Fibroblast of mammary gland (primary cell): ENCODE data around the gene LTB4R.

Source experiments
- DNase-seq: peaks from one replicate; pipeline ENCODE4 v3.0.0-alpha.2; 2010; ENCODE audit warnings: low read depth
- H3K4me3 ChIP-seq: 2 replicates; pipeline ENCODE4 v1.5.1; 2011; ENCODE audit warnings: low read depth, mild to moderate bottlenecking, low read length, moderate library complexity; ENCODE audit not compliant: control insufficient read depth
- TF ChIP-seq, protein P1 (sequence below): conservative IDR thresholded peaks from 2 replicates; pipeline ENCODE4 v1.5.1; 2011; ENCODE audit warnings: low read depth, low read length, inconsistent platforms; ENCODE audit not compliant: control insufficient read depth, insufficient read depth

LTB4R gene

DNA sequence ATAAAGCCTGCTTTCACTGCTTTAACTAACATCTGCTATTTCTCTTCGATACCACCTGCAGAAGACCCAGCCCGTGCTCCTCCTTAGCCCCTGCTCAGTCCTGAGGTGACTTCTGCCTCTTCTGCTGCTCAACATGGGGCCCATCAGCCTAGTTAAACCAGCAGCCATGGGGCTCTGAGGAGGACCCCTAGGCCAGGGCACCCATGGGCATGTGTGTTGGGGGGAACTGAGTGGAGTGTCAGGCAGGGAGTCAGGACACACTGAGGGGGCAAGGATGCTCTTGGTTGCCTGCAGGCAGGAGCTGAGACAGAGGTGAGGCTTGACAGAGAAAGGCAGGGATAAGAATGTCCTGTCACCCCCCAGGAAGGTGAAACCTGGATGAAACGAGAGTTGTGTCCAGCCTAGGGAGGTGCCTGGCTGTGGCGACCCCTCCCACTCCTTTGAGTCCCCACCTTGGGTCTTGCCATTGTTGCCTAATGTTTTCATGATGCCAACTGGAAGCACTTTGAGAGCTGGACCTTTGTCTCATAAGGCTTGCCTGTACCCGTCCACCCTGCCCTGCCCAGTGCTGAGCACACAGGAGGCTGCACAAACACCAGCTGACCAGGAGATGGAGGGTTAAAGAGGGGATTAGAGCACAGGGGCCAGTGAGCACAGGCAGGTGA lies 27.4 kb upstream of the LTB4R start:
- H3K4me3 ChIP-seq, result no peak overlapping the region
- no peak for DNase-seq
- TF ChIP-seq, protein P1, sequence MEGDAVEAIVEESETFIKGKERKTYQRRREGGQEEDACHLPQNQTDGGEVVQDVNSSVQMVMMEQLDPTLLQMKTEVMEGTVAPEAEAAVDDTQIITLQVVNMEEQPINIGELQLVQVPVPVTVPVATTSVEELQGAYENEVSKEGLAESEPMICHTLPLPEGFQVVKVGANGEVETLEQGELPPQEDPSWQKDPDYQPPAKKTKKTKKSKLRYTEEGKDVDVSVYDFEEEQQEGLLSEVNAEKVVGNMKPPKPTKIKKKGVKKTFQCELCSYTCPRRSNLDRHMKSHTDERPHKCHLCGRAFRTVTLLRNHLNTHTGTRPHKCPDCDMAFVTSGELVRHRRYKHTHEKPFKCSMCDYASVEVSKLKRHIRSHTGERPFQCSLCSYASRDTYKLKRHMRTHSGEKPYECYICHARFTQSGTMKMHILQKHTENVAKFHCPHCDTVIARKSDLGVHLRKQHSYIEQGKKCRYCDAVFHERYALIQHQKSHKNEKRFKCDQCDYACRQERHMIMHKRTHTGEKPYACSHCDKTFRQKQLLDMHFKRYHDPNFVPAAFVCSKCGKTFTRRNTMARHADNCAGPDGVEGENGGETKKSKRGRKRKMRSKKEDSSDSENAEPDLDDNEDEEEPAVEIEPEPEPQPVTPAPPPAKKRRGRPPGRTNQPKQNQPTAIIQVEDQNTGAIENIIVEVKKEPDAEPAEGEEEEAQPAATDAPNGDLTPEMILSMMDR, result no peak

DNA sequence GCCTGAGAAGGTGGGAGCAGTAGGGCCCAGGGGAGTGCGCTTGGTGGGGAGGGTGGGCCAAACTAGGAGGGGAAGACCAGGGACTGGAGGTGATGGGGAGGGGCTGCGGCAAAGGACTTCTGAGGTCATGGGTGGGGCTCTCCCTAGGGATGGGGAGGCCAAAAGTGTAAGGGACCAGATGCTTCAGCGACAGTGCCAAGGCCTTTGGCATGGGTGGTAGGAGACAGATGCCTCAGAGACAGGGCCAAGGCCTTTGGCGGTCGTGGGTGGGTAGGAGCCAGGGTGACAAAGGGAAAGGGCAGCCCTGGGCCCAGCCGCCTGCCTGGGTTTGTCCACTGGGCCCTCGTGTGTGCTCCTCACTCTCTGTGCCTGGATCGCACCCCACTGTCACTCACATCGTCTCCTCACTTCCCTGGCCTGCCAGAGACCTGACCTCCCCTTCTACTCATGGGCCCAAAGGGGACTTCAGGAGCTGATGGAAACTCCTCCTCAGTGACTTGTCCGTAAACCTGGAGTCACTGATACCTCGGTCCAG lies 26.7 kb upstream of the LTB4R start:
- TF ChIP-seq, protein P1, result no peak
- no peak overlapping the region for H3K4me3 ChIP-seq
- no peak for DNase-seq

DNA sequence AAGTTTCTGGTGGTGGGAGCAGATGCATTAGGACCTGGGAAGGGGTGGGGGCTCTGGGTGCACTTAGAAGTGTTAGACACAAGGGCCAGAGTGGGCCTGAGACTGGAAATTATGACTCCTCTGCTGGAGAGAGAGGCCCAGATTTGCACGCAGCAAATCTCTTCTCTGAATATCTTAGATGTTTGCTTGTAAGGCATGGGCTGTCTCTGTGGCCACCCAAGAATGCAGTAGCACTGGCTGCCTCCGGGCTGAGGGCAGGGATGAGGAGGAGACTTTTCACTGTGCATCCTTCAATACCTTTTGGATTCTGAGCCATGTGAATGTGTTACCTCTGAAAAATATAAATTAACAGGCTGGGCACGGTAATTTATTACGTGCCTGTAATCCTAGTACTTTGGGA lies 26.0 kb upstream of the LTB4R start:
- TF ChIP-seq, protein P1, result no peak
- no peak overlapping the region for H3K4me3 ChIP-seq
- no peak for DNase-seq

DNA sequence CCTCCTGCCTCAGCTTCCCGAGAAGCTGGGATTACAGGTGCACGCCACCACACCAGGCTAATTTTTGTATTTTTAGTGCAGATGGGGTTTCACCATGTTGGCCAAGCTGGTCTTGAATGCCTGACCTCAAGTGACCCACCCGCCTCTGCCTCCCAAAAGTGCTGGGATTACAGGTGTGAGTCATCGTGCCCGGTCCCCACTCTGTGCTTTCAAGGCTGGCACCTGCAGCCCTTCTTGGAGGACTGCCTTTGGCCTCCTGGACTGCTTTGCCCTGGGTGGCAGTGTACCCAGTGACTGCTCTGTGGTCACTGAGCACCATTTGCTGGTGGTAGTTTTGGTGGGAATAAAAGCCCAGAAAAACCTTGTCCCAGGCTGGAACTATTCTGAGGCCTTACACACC lies 24.3 kb upstream of the LTB4R start:
- no peak for DNase-seq
- H3K4me3 ChIP-seq, result no peak overlapping the region
- TF ChIP-seq, protein P1, result no peak

DNA sequence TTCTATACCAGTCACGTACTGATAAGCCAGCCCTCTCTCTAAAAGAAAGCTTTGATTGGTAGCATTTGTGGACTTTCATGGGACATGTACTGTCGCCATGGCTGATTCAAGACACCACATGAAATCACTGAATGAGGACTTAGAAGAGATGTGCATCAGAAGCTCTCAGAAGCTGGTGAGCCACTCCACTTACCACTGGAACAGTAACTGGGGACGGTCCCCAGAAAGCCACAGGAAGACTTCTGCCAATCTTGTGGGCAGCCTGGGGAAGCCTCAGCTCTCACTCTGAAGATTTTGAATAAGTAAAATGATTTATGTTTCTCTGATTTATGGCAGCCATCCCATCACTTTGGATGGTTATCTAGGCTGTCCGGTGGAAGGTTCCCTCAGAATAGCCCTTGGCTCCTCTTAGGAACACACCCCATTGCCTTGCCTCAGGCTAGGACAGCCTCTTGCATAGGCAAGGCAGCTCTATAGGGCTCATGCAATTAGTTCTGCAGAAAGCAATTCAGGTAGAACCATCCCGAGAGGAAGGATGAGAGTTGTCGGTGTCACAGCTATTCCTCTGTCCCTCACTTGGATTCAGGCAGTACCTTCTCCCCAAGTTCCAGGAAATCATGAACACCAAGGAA lies 21.5 kb upstream of the LTB4R start:
- no peak overlapping the region for H3K4me3 ChIP-seq

DNA sequence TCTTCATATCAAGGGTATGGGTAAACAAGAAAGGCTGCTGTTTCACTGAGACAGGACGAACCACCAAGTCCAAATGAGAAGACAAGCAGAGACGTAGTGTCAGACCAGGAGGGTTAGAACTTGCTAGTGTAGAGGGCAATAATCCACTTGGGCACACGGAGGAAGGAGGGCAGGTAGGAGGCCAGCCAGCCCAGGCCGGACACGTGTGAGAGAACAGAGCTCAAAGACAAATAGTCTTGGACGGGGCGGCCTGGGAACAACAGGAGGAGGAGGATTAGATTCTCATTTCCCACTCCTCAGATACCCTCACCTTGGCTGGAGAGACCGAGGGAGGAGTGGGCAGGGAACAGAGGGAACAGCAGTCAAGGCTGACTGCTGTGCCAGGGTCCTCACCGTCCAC lies 20.6 kb upstream of the LTB4R start:
- H3K4me3 ChIP-seq, result no peak overlapping the region
- TF ChIP-seq, protein P1, result no peak
- DNase-seq, result no peak

More for the DNA sequence above, 21.5 kb upstream of the LTB4R start:
- no peak for DNase-seq
- TF ChIP-seq, protein P1, result no peak
